GM18951 (cell line): ENCODE measurements around the gene DLEC1.

Source experiments
- POLR2A ChIP-seq: IDR thresholded peaks from 4 replicates; pipeline ENCODE4 v1.6.1; 2011; ENCODE audit warnings: mild to moderate bottlenecking; ENCODE audit not compliant: insufficient read length, insufficient read depth; ENCODE audit errors: extremely low read depth
- in situ Hi-C: fragments of 300-500 bp; cut with MboI; formaldehyde crosslinking; loops from one replicate; pipeline ENCODE4 v1.12.0; 2022; ENCODE audit warnings: low sequenced_read_pairs, mixed read lengths, inconsistent platforms; ENCODE audit not compliant: unreplicated experiment

DLEC1 gene

DNA sequence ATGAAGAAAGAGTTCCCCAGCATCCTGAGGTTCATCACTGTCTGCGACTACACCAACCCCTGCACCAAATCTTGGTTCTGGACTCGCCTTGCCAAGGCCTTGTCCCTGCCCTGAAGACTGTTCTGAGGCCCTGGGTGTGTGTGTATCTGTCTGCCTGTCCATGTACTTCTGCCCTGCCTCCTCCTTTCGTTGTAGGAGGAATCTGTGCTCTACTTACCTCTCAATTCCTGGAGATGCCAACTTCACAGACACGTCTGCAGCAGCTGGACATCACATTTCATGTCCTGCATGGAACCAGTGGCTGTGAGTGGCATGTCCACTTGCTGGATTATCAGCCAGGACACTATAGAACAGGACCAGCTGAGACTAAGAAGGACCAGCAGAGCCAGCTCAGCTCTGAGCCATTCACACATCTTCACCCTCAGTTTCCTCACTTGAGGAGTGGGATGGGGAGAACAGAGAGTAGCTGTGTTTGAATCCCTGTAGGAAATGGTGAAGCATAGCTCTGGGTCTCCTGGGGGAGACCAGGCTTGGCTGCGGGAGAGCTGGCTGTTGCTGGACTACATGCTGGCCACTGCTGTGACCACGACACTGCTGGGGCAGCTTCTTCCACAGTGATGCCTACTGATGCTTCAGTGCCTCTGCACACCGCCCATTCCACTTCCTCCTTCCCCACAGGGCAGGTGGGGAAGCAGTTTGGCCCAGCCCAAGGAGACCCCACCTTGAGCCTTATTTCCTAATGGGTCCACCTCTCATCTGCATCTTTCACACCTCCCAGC lies 102.4 kb downstream of the DLEC1 start:
- TF ChIP-seq POLR2A, result no peak
- in situ Hi-C loops, result no loop called here

DNA sequence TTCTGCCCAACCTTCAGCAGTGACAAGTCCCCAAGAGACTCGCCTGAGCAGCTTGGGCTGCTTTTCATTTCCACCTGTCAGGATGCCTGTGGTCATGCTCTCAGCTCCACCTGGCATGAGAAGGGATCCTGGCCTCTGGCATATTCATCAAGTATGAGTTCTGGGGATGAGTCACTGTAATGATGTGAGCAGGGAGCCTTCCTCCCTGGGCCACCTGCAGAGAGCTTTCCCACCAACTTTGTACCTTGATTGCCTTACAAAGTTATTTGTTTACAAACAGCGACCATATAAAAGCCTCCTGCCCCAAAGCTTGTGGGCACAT lies 102.9 kb downstream of the DLEC1 start:
- TF ChIP-seq POLR2A, result no peak

DNA sequence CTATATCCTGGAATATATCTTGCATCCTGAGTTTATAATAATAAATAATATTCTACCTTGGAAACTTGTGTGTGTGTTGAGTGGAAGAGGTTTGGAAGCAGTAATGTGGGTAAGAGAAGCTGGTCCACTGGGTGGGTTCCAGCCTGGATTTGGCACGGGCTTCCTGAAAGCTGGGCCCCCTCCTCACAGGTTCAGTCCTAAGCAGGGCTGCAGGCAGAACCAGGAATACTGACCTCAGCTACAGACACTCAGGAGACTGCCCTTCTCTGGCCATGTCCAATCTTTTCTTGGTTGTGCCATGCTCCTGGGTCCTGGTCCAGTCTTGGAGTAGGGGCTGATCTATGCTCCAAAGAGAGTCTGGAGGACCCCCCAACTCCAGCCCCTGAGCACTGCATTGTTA lies 104.0 kb downstream of the DLEC1 start:
- in situ Hi-C loops, result no loop called here
- no peak for TF ChIP-seq POLR2A

More for the DNA sequence above, 102.9 kb downstream of the DLEC1 start:
- in situ Hi-C loops, result no loop called here

DNA sequence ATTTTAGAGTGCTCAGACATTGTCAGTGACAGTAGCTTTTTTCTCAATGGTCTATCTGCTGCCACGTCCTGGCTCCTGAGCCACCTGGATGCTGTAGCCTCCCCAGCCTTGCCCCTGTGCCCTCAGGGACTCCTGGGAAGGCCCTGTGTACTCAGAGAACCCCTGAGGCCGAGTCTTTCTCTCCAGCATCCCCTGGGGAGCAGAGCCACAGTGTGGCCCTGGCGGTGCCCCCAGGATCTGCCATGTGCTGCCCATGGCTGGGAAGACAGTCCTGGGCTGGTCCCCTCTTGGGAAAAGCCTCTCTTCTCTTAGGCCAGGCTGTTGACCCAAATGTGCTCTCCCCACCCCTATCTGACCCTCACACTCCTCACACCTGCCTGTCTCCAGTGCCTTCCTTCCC lies 104.5 kb downstream of the DLEC1 start:
- in situ Hi-C loops, result no loop called here
- no peak for TF ChIP-seq POLR2A

DNA sequence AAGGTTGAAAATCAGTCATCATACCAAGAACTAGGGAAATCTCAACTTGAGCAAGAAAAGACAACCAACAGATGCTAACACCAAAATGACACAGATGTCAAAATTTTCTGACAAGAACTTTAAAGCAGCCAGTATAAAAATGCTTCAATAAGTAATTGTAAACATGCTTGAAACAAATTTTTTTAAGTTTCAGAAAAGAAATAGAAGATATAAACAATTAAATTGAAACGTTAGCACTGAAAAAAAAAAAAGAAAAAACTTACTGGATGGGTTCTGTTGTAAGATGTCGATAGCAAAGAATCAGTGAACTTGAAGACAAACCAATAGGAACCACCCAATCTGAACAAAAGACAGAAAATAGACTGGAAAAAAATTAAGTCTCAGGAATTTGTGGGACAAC lies 107.5 kb downstream of the DLEC1 start:
- TF ChIP-seq POLR2A, result no peak
- in situ Hi-C loops, result no loop called here

DNA sequence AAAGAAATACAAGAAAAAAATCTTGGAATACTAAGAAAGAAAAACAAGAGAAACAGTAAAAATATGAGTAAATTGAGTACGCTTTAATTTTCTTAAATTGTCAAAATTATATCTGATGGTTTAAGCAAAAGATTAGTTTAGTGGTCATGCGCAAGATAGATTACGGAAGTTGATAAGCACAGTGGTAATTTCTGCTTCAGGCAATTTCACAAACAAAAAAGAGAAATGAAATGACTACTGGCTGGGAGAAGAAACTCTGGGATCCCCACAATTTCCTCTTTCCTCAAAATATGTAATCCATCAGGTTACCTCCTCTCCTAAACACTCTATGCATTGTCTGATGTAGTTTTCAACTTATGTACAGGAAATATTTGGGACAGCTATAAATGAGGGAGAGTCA lies 108.4 kb downstream of the DLEC1 start:
- in situ Hi-C loops, result no loop called here
- TF ChIP-seq POLR2A, result no peak

DNA sequence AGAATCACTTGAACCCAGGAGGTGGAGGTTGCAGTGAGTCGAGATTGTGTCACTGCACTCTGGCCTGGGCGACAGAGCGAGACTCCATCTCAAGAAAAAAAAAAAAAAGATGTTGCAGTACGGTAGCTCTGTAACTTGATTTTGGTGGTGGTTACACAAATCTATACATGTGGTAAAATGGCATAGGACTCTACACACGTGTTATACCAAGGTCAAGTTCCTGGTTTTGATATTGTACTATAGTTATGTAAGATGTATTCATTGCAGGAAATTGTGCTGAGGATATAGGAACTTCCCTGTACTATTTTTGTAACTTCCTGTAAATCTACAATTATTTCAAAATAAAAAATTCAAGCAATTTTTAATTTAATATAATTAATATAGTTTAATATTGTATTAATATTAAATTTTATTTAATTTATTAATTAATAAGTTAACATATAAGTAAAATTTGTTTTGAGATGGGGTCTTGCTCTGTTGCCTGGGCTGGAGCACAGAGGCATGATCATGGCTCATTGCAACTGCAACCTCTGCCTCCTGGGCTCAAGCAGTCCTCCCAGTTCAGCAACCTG lies 109.4 kb downstream of the DLEC1 start:
- TF ChIP-seq POLR2A, result no peak

DNA sequence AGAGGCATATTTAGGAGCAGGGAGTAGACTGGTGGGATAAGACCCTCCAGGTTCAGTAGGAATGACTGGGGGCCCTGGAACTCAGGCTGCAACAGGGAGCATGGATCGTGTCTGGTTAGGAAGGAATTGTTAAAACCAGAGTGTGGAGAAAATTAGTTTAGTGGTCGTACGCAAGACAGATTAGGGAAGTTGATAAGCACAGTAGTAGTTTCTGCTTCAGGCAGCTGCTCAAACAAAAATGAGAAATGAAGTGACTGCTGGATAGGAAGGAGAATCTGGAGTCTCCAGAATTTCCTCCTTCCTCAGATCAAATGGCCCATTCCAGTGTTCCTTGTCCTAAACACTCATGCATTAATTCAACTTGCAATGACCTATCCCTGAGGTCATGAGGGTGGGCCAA lies 110.7 kb downstream of the DLEC1 start:
- in situ Hi-C loops, result no loop called here
- no peak for TF ChIP-seq POLR2A

More for the DNA sequence above, 109.4 kb downstream of the DLEC1 start:
- in situ Hi-C loops, result no loop called here

DNA sequence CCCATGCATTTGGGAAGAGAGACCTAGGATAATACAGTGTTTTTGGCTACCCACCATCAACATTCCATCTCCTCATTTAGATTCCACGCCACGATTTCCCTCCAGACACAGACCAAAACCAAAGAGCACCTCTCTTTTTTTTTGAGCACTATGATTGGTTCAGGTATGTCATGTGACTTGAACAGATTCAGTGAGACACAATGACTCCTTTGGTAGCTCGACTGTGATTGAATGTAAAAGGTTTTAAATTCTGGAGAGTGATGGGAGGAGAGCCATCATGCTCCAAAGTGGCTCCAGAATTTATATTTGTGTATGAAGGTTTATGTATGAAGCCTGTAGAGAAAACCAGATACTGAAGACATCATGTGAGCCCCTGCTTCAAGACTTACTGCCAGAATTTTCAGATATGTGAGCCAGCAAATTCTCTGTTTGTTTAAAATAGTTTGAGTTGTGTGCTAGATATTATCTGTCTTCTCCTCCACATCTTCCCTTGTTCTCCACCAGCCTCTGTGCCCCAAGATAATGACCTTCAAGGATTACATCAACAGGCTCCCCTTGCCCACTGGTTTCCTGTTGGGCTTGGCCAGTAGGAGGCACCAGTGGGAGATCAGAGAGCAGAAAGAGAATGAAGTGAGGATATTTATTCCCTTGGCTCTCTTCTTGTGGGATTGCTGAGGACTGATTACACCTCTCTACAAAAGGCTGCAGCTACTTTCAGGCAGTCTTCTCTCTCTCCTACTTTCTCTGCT lies 111.9 kb downstream of the DLEC1 start:
- in situ Hi-C loops, result no loop called here
- TF ChIP-seq POLR2A, result no peak

DNA sequence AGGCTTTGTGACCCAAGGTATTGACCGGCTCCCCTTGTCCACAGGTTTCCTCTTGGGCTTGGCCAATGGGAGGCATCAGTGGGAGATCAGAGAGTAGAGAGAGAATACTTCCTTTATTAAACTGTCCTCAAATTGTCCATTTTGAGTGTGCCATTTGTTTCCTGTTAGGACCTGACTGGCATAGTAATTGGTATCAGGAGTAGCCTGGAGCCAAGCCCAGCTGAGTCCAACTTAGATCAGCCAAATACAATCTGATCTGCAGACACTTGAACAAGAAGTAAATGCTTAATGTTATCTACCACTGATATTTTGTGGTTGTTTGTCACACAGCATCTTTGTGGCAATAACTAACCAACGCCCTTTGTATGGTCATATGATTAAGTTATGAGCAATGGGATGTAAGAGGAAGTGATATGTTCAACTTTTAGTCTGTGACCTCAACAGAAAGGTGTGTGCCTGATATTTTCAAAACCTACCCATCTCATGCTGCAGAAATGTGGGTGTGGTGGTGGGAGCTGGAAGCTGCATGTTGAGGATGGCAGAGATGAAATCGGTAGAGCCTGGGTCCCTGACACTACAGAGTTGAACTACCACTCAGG lies 112.8 kb downstream of the DLEC1 start:
- no peak for TF ChIP-seq POLR2A

DNA sequence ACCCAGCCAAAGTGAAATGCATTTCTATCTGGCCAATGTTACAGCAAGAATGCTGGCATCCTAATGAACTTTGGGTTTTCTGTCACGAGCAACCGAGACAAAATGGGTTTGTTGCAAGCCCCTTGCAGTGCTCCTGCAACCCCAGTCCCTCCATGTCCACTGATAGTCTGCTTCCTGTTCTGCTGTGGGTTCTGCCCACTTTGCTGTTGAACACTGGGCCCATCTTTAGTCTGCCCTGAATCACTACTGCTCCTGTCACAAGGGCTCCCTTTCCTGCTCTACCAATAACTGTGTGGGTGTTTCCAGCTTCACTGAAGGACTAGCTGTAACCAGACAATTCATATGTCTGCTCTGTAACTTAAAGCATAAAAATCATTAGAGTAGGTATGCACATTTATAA lies 113.6 kb downstream of the DLEC1 start:
- in situ Hi-C loops, result no loop called here
- TF ChIP-seq POLR2A, result no peak

More for the DNA sequence above, 112.8 kb downstream of the DLEC1 start:
- in situ Hi-C loops, result no loop called here

DNA sequence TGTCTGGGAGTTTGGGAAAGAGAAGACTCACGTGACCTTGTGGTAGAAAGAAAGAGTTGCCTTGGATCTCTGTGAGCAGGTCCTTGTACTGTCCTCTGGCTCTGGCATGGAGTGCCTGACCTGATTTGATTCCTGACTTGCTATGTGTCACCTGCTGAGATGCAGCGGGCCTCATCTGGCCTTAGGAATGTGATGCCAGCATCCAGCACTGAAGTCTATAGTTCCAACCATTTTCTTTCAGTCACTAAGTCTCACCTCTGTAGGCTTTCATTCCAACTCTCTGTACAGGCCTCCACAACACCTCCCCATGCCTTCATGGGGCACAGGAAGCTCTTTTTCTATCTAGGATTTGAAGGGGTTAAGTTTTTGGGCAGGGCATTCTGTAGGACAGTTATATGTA lies 114.2 kb downstream of the DLEC1 start:
- in situ Hi-C loops, result no loop called here
- TF ChIP-seq POLR2A, result no peak

DNA sequence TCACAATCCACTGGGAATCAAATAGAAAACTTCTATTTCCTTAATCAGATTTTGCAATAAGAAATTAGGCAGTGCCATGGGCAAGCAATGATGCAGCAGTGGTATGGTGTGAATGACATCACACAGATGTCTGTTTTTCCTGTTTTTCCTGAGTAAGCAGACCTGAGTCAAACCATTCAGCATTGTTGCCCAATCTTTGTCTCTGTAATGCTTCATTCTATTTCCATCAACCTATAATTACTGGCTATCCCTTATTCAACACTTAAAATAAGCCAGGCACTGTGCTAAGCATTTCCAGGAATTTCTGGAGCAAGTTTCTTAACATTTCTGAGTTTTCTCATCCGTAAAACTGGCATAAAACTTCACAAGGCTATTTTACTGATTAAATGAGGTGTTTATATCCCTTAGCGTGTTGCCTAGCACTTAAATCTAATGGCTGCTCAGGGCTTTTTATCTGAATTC lies 115.1 kb downstream of the DLEC1 start:
- TF ChIP-seq POLR2A, result no peak
- in situ Hi-C loops, result no loop called here
